ENCODE measurements around the gene GTSF1L. TPM values are rescaled to one million over a fixed set of nuclear protein-coding genes. Genes with fewer than 3 reads are reported as not detected.

The GTSF1L gene
- total RNA-seq, 1 donor from 2014 or later = not detected

GRCh38 chr20:43746344-43747137 is 19.7 kb upstream of the GTSF1L start:
- DNase-seq (ENCODE audit: low spot score in 2 of 2) (no peak), FAIRE-seq (no peak)

GRCh38 chr20:43744966-43745730 is 18.3 kb upstream of the GTSF1L start:
- DNase-seq (ENCODE audit: low spot score in 2 of 2) (no peak), FAIRE-seq (no peak)

- FAIRE-seq (no peak), DNase-seq (ENCODE audit: low spot score in 2 of 2) (no peak)
These were observed 17.4 kb upstream of the GTSF1L start for GRCh38 chr20:43744151-43744611.

GRCh38 chr20:43740642-43741041 is 13.8 kb upstream of the GTSF1L start:
- FAIRE-seq (no peak), DNase-seq (ENCODE audit: low spot score in 2 of 2) (no peak)

- no peak for FAIRE-seq
These were observed 12.4 kb upstream of the GTSF1L start for GRCh38 chr20:43739148-43739749.

GRCh38 chr20:43737925-43738324 is 11.1 kb upstream of the GTSF1L start:
- no peak for FAIRE-seq
- DNase-seq (ENCODE audit: low spot score in 2 of 2) = no peak

More at GRCh38 chr20:43739148-43739749, 12.4 kb upstream of the GTSF1L start:
- no peak for DNase-seq (ENCODE audit: low spot score in 2 of 2)

GRCh38 chr20:43736588-43737158 is 9.9 kb upstream of the GTSF1L start:
- DNase-seq (ENCODE audit: low spot score in 2 of 2) (no peak), FAIRE-seq (no peak)

GRCh38 chr20:43731927-43732326 is 5.1 kb upstream of the GTSF1L start:
- DNase-seq (ENCODE audit: low spot score in 2 of 2) = no peak
- no peak for FAIRE-seq

- DNase-seq (ENCODE audit: low spot score in 2 of 2) (no peak), FAIRE-seq (no peak)
These were observed 4.7 kb upstream of the GTSF1L start for GRCh38 chr20:43731469-43731868.

GRCh38 chr20:43728686-43729255 is 2.0 kb upstream of the GTSF1L start:
- DNase-seq (ENCODE audit: low spot score in 2 of 2) = no peak
- FAIRE-seq = no peak

- no peak for DNase-seq (ENCODE audit: low spot score in 2 of 2)
- no peak for FAIRE-seq
These were observed 1.3 kb upstream of the GTSF1L start for GRCh38 chr20:43727980-43728590.

- DNase-seq (ENCODE audit: low spot score in 2 of 2) (no peak), FAIRE-seq (no peak)
These were observed 469 bp downstream of the GTSF1L start for GRCh38 chr20:43726333-43726732.

GRCh38 chr20:43725666-43726065 is 1.1 kb downstream of the GTSF1L start:
- DNase-seq (ENCODE audit: low spot score in 2 of 2) = no peak
- no peak for FAIRE-seq

GRCh38 chr20:43724383-43724782 is 2.4 kb downstream of the GTSF1L start:
- FAIRE-seq = no peak

GRCh38 chr20:43723735-43724134 is 3.1 kb downstream of the GTSF1L start:
- DNase-seq (ENCODE audit: low spot score in 2 of 2) = no peak
- no peak for FAIRE-seq

More at GRCh38 chr20:43724383-43724782, 2.4 kb downstream of the GTSF1L start:
- DNase-seq (ENCODE audit: low spot score in 2 of 2) = no peak

GRCh38 chr20:43723186-43723585 is 3.6 kb downstream of the GTSF1L start:
- no peak for DNase-seq (ENCODE audit: low spot score in 2 of 2)
- FAIRE-seq = no peak

GRCh38 chr20:43722153-43722505 is 4.7 kb downstream of the GTSF1L start:
- FAIRE-seq = no peak
- DNase-seq (ENCODE audit: low spot score in 2 of 2) = no peak

GRCh38 chr20:43721429-43722152 is 5.2 kb downstream of the GTSF1L start:
- DNase-seq (ENCODE audit: low spot score in 2 of 2) = no peak
- FAIRE-seq = no peak

GRCh38 chr20:43721097-43721428 is 5.7 kb downstream of the GTSF1L start:
- no peak for DNase-seq (ENCODE audit: low spot score in 2 of 2)
- no peak for FAIRE-seq

- FAIRE-seq (no peak), DNase-seq (ENCODE audit: low spot score in 2 of 2) (no peak)
These were observed 6.8 kb downstream of the GTSF1L start for GRCh38 chr20:43720007-43720406.
